ENCODE results near the gene DYNLT1. TPM values are rescaled to one million over a fixed set of nuclear protein-coding genes. Genes with fewer than 3 reads are reported as not detected.

Gene DYNLT1
- total RNA-seq = 100 to 1,000 TPM in 3 of 4 donors, 10 to 100 TPM in 1; 93.8 to 190 (median 146) TPM

- Histone ChIP-seq H3K27me3 (no peaks in the 10 kb centered on the region), H3K4me1 (peaks cover 0 to 19% (median 5%) of the 10 kb centered on the region in 4 donors), H3K4me3 (peak within 1 kb of the TSS; percentile 71 to 98 (median 89)), H3K27ac (peak within 1 kb of the TSS; percentile 94 to 99 (median 98)), H3K36me3 (peaks cover 0 to 10% (median 0%) of the 10 kb centered on the region in 3 donors), H3K9me3 (no peaks in the 10 kb centered on the region)
- TF ChIP-seq CTCF (IDR thresholded peaks at IDR 0.05) (no peak), POLR2A (IDR thresholded peaks at IDR 0.05) (peak; percentile 97 to 99)
- DNase-seq = peak; percentile 89 to 97 (median 96)
Observed at GRCh38 chr6:158644231-158645063, at the start of gene DYNLT1. Gene DYNLT1 (minus strand): TSS chr6:158644743. CDS start chr6:158644708, 35 bp downstream.

GRCh38 chr6:158688860-158689259 is 44.3 kb upstream of the DYNLT1 start:
- no peak for DNase-seq
- Histone ChIP-seq H3K4me3 (no peak overlapping the region), H3K27ac (peak overlapping the region in 1 of 4 donors; percentile 5), H3K27me3 (no peaks in the 10 kb centered on the region), H3K36me3 (no peaks in the 10 kb centered on the region), H3K9me3 (no peaks in the 10 kb centered on the region), H3K4me1 (peaks cover 0 to 14% (median 2%) of the 10 kb centered on the region in 4 donors)
- no peak for TF ChIP-seq CTCF (IDR thresholded peaks at IDR 0.05)
- no peak for TF ChIP-seq POLR2A (IDR thresholded peaks at IDR 0.05)

GRCh38 chr6:158687506-158687905 is 43.0 kb upstream of the DYNLT1 start:
- Histone ChIP-seq H3K36me3 (no peaks in the 10 kb centered on the region), H3K9me3 (no peaks in the 10 kb centered on the region), H3K27me3 (no peaks in the 10 kb centered on the region), H3K4me1 (peaks cover 0 to 14% (median 2%) of the 10 kb centered on the region in 4 donors), H3K27ac (peak overlapping the region; percentile 68 to 79 (median 74)), H3K4me3 (no peak overlapping the region)
- DNase-seq = no peak
- TF ChIP-seq CTCF (IDR thresholded peaks at IDR 0.05) (no peak), POLR2A (IDR thresholded peaks at IDR 0.05) (no peak)

- no peaks in the 10 kb centered on the region for H3K36me3 ChIP-seq
- no peak overlapping the region for H3K4me3 ChIP-seq
- H3K4me1 ChIP-seq = peaks cover 0 to 14% (median 2%) of the 10 kb centered on the region in 4 donors
- H3K27me3 ChIP-seq = no peaks in the 10 kb centered on the region
- TF ChIP-seq POLR2A (IDR thresholded peaks at IDR 0.05) (peak in 1 of 2 donors; percentile 13), CTCF (IDR thresholded peaks at IDR 0.05) (no peak)
- no peak for DNase-seq
- peak overlapping the region; percentile 68 to 79 (median 74) for H3K27ac ChIP-seq
- H3K9me3 ChIP-seq = no peaks in the 10 kb centered on the region
Observed at GRCh38 chr6:158686791-158687381, 42.3 kb upstream of the DYNLT1 start.

GRCh38 chr6:158686311-158686710 is 41.8 kb upstream of the DYNLT1 start:
- peaks cover 0 to 14% (median 2%) of the 10 kb centered on the region in 4 donors for H3K4me1 ChIP-seq
- H3K9me3 ChIP-seq = no peaks in the 10 kb centered on the region
- TF ChIP-seq POLR2A (IDR thresholded peaks at IDR 0.05) = no peak
- TF ChIP-seq CTCF (IDR thresholded peaks at IDR 0.05) = no peak
- no peak for DNase-seq
- H3K27me3 ChIP-seq = no peaks in the 10 kb centered on the region
- no peaks in the 10 kb centered on the region for H3K36me3 ChIP-seq
- no peak overlapping the region for H3K4me3 ChIP-seq
- H3K27ac ChIP-seq = peak overlapping the region; percentile 7 to 79 (median 72)

All from Peyer's patch (tissue), 4 donors.